ENCODE measurements around the gene GREM2. TPM values are rescaled to one million over a fixed set of nuclear protein-coding genes. Genes with fewer than 3 reads are reported as not detected.

GREM2 gene
- total and polyA plus RNA-seq, 8 donors: 0.03 to 0.58 (median 0.12) TPM; not detected in 1

- DNase-seq (no peak), ATAC-seq (no peak), FAIRE-seq (no peak)
- no peaks in the 10 kb centered on the region for H3K36me3 ChIP-seq
- intact Hi-C loops (cut with DNase I): no loop called here
- no peaks in the 10 kb centered on the region for H3K4me1 ChIP-seq
- H3K27me3 ChIP-seq: no peaks in the 10 kb centered on the region
- H3K4me3 ChIP-seq: no peak overlapping the region
- H3K27ac ChIP-seq: no peak overlapping the region
- 45 to 53% methylated on average over 2 of the region's 2 CpGs for WGBS, 2 donors
- H3K9me3 ChIP-seq: no peaks in the 10 kb centered on the region
- TF ChIP-seq CTCF (IDR thresholded peaks at IDR 0.05): no peak
These were observed 56.4 kb downstream of the GREM2 start for GRCh38 chr1:240555524-240555923.

GRCh38 chr1:240553351-240553750, 58.6 kb downstream of the GREM2 start:
- Histone ChIP-seq H3K4me3 (no peak overlapping the region), H3K27me3 (no peaks in the 10 kb centered on the region), H3K4me1 (no peaks in the 10 kb centered on the region), H3K36me3 (no peaks in the 10 kb centered on the region), H3K9me3 (no peaks in the 10 kb centered on the region), H3K27ac (no peak overlapping the region)
- WGBS, 2 donors: 65 to 66% methylated on average over 2 of the region's 2 CpGs
- TF ChIP-seq CTCF (IDR thresholded peaks at IDR 0.05): no peak
- ATAC-seq (no peak), DNase-seq (no peak), FAIRE-seq (no peak)
- intact Hi-C loops (cut with DNase I): no loop called here

- intact Hi-C loops (cut with DNase I): no loop called here
- Histone ChIP-seq H3K27ac (no peak overlapping the region), H3K4me3 (no peak overlapping the region), H3K27me3 (no peaks in the 10 kb centered on the region), H3K4me1 (no peaks in the 10 kb centered on the region), H3K9me3 (no peaks in the 10 kb centered on the region), H3K36me3 (no peaks in the 10 kb centered on the region)
- DNase-seq: no peak
- 27 to 33% methylated on average over 3 of the region's 3 CpGs for WGBS, 2 donors
- no peak for TF ChIP-seq CTCF (IDR thresholded peaks at IDR 0.05)
- no peak for FAIRE-seq
- ATAC-seq: no peak
These were observed 72.1 kb downstream of the GREM2 start for GRCh38 chr1:240539769-240540414.

GRCh38 chr1:240538776-240539430, 73.1 kb downstream of the GREM2 start:
- WGBS, 2 donors: 57 to 68% methylated on average over 3 of the region's 3 CpGs
- no peak for FAIRE-seq

More at GRCh38 chr1:240538776-240539430, 73.1 kb downstream of the GREM2 start:
- TF ChIP-seq CTCF (IDR thresholded peaks at IDR 0.05): no peak
- Histone ChIP-seq H3K4me3 (no peak overlapping the region), H3K27ac (no peak overlapping the region), H3K27me3 (no peaks in the 10 kb centered on the region), H3K36me3 (no peaks in the 10 kb centered on the region), H3K4me1 (no peaks in the 10 kb centered on the region), H3K9me3 (no peaks in the 10 kb centered on the region)
- ATAC-seq: no peak
- intact Hi-C loops (cut with DNase I): no loop called here
- no peak for DNase-seq

All from pancreas (tissue), 10 donors.